Nephron progenitor cell (in vitro differentiated cells): ENCODE measurements around the gene GRAMD1A.

Source experiments
- DNase-seq: peaks from one replicate; pipeline ENCODE4 v3.0.0; 2021
- H3K27ac Mint-ChIP-seq: 2 replicates; pipeline ENCODE4 v1.8.0; 2021; ENCODE audit warnings: mild to moderate bottlenecking, moderate library complexity, mixed read lengths
- H3K27me3 Mint-ChIP-seq: 2 replicates; pipeline ENCODE4 v1.8.0; 2021; ENCODE audit warnings: mild to moderate bottlenecking, low read depth, mixed read lengths; ENCODE audit not compliant: poor library complexity
- H3K36me3 Mint-ChIP-seq: 2 replicates; pipeline ENCODE4 v1.8.0; 2021; ENCODE audit warnings: low read depth, mixed read lengths
- H3K4me1 Mint-ChIP-seq: 2 replicates; pipeline ENCODE4 v1.8.0; 2021; ENCODE audit warnings: mixed read lengths
- H3K4me3 Mint-ChIP-seq: 2 replicates; pipeline ENCODE4 v1.8.0; 2021; ENCODE audit warnings: mild to moderate bottlenecking, moderate library complexity, mixed read lengths
- H3K9me3 Mint-ChIP-seq: 2 replicates; pipeline ENCODE4 v1.8.0; 2021; ENCODE audit warnings: mild to moderate bottlenecking, moderate library complexity, mixed read lengths
- CTCF ChIP-seq: fragments of 200-600 bp; sonication (generic); IDR thresholded peaks from 2 replicates; pipeline ENCODE4 v1.5.0; 2021; ENCODE audit warnings: antibody characterized with exemption

Gene GRAMD1A

DNA sequence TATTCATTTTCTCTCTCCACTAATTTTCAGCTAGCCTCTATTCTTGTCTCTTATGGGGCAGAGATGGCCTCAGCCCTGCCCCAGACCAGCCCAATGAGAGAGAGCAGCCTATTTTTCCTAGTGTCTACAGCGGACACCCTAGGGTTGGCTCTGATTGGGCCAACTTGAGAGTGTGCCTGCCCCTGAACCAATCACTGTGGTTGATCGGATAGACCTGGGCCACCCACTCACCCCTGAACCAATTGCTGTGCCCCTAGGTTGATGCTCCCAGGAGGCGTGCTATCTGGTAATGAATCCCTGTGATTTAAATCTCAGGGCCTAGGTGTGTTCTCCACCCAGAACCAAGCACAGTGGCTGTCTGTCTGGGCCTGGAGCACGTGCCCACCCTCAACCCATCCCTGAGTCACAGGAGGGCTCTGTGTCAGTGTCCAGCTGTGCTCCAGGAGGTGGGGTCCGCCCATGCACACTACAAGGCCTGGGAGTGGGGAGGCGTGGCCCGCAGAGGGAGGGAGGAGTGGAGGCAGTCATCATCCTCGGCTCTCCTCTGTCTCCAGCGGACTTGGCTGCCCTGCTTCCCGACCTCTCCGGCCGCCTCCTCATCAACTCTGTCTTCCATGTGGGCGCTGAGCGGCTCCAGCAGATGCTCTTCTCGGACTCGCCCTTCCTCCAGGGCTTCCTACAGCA is 15.3 kb downstream of the GRAMD1A start:
- no peaks in the 10 kb centered on the region for H3K9me3 Mint-ChIP-seq
- DNase-seq: no peak
- no peaks in the 10 kb centered on the region for H3K27me3 Mint-ChIP-seq
- H3K36me3 Mint-ChIP-seq: peaks cover 73% of the 10 kb centered on the region
- no peak for TF ChIP-seq CTCF
- no peak overlapping the region for H3K27ac Mint-ChIP-seq
- H3K4me3 Mint-ChIP-seq: no peak overlapping the region
- peaks cover 7% of the 10 kb centered on the region for H3K4me1 Mint-ChIP-seq

GRCh38 chr19:35015954-35016351 is 15.8 kb downstream of the GRAMD1A start:
- no peak for TF ChIP-seq CTCF
- Mint-ChIP-seq H3K27me3 (no peaks in the 10 kb centered on the region), H3K36me3 (peaks cover 74% of the 10 kb centered on the region), H3K27ac (no peak overlapping the region), H3K4me3 (no peak overlapping the region), H3K9me3 (no peaks in the 10 kb centered on the region), H3K4me1 (peaks cover 7% of the 10 kb centered on the region)
- DNase-seq: no peak

- peak overlapping the region; percentile 90 for H3K27ac Mint-ChIP-seq
- H3K9me3 Mint-ChIP-seq: no peaks in the 10 kb centered on the region
These were observed 17.4 kb downstream of the GRAMD1A start for GRCh38 chr19:35017507-35017906.

DNA sequence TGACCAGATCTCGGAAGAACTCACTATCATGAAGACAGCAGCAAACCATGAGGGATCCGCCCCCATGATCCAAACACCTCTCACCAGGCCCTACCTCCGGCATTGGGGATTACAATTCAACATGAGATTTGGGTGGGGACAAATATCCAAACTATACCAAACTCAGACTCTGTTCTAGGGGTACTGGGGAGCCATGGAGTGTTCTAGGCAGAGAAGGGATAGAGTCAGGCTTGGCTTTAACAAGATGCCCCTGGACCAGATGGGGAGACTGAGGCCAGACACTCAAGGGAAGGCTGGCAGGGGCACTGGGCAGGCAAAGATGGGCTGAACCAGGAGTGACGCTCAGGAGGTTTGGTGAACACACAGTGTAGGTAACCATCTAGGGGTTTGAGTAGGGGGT is 18.3 kb downstream of the GRAMD1A start:
- no peak overlapping the region for H3K27ac Mint-ChIP-seq
- no peaks in the 10 kb centered on the region for H3K4me1 Mint-ChIP-seq
- H3K4me3 Mint-ChIP-seq: no peak overlapping the region
- H3K36me3 Mint-ChIP-seq: peaks cover 64% of the 10 kb centered on the region
- TF ChIP-seq CTCF: no peak
- peaks cover 4% of the 10 kb centered on the region for H3K27me3 Mint-ChIP-seq
- no peaks in the 10 kb centered on the region for H3K9me3 Mint-ChIP-seq
- no peak for DNase-seq

More at GRCh38 chr19:35017507-35017906, 17.4 kb downstream of the GRAMD1A start:
- no peak for DNase-seq
- peaks cover 7% of the 10 kb centered on the region for H3K4me1 Mint-ChIP-seq
- H3K4me3 Mint-ChIP-seq: no peak overlapping the region
- peaks cover 3% of the 10 kb centered on the region for H3K27me3 Mint-ChIP-seq
- peaks cover 72% of the 10 kb centered on the region for H3K36me3 Mint-ChIP-seq
- no peak for TF ChIP-seq CTCF

- Mint-ChIP-seq H3K4me3 (no peak overlapping the region), H3K4me1 (no peaks in the 10 kb centered on the region), H3K9me3 (no peaks in the 10 kb centered on the region), H3K36me3 (peaks cover 61% of the 10 kb centered on the region), H3K27me3 (peaks cover 4% of the 10 kb centered on the region), H3K27ac (no peak overlapping the region)
- no peak for TF ChIP-seq CTCF
- DNase-seq: no peak
These were observed 19.0 kb downstream of the GRAMD1A start for GRCh38 chr19:35019144-35019543.

DNA sequence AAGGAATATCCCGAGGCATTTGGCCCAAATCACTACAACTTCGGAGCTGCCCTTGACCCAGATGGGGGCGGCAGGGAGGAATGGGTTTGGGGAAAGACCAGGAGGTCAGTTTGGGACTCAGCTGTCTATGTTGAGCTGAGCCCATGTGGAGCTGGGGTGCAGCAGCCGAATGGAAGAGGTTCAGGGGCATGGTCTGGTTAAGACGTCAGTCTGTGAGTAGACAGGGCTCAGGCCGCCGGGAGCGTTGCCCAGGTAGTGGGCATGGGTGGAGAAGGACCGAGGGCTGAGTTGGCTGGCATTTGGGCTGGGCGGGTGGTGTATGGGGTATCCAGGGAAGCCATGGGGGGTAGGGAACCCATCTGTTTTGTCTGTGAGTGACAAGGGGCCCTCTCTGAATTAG is 20.9 kb downstream of the GRAMD1A start:
- DNase-seq: no peak
- no peaks in the 10 kb centered on the region for H3K9me3 Mint-ChIP-seq
- no peak overlapping the region for H3K4me3 Mint-ChIP-seq
- peaks cover 4% of the 10 kb centered on the region for H3K27me3 Mint-ChIP-seq
- no peak for TF ChIP-seq CTCF
- peaks cover 54% of the 10 kb centered on the region for H3K36me3 Mint-ChIP-seq
- no peaks in the 10 kb centered on the region for H3K4me1 Mint-ChIP-seq
- no peak overlapping the region for H3K27ac Mint-ChIP-seq
